GM20431 (cell line): Measurements from ENCODE around the gene STEAP4.

Source experiments
- in situ Hi-C: fragments of 300-500 bp; cut with MseI, MboI; formaldehyde crosslinking; loops from one replicate; pipeline ENCODE4 v1.15.0; 2020; ENCODE audit warnings: low sequenced_read_pairs; ENCODE audit not compliant: unreplicated experiment

STEAP4 gene

DNA sequence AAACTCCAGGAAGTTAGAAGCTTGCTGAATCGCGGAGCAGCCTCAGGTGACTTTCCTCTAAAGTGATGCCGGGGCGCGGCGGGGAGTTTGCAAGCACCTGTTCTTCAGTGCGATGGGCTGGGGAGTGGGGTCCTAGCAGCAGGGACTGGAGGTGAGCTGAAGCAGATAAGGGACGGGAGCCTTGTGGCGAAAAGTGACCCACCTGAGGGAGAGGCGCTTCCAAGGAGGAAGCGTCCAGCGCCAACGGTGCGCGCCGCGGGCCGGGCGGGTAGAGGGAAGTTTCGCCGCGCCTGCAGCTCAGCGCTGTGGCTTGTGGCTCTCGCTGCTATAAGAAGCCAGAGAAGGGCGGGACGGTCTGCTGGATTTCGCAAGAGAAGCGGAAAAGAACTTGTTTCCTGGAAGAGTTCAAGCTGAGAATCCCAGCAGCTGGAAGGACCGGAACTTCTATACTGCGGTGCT is at the start of gene STEAP4:
TSS of gene STEAP4 (minus strand) at position 305 of the 459 bp plus-strand sequence. CDS start 22,625 bp downstream, outside the sequence.
- in situ Hi-C loops, result no loop called here

DNA sequence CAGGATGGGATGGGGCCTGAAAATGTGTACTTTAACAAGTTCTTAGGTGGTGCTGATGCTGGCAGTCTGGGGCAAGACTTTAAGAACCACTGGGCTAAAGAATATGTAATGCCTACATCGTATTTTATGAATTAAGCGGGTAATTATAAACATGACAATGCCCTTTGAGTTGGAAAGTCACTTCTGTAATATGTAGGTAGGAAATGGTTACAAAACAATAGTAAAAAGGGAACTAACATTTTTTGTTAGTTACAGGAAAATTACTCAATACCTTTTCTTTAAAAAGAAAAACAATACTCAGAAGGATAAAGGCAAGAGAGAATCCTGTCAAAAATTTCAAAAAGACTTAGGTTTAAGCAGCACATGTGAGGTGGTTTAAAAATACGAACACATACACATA is 48.3 kb upstream of the STEAP4 start:
- in situ Hi-C loops, result no loop called here

DNA sequence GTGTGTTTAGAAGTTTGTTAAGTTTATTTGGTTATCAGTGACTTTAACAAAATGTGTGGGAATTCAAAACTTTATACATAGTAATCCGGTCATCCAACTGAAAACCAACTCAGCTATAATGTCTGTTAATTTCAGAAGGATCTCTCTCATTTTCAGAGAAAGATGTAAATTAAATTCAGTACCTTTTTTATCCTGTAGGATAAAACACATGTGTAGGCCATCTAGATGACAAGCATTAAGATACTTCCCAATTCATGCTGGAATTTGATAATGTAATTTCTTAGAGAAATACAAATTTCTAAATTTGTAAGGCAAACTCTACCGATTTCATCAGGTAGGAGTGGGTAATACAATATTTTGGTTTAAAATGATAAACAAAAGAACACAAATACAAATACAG is 43.4 kb upstream of the STEAP4 start:
- in situ Hi-C loops, result no loop called here

DNA sequence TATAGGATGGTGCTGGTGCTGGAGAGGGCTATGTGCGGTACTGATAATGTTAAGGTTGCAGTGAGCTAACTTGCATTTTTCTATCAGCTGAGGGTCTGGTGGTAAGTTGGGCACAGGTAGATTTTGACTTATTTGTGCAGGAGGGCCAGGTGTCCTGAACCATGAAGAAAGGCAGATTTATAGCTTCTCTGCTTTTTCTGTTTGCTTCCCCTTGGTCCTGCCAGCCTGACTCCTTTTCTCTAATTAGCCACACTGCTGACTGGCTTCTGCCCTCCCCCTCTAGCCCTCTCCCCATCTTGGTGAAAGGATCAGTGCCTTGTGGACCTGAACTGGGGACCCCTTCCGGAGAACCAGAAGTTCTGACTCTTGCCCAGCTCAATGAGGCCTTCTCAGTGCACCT is 40.8 kb upstream of the STEAP4 start:
- in situ Hi-C loops, result no loop called here

DNA sequence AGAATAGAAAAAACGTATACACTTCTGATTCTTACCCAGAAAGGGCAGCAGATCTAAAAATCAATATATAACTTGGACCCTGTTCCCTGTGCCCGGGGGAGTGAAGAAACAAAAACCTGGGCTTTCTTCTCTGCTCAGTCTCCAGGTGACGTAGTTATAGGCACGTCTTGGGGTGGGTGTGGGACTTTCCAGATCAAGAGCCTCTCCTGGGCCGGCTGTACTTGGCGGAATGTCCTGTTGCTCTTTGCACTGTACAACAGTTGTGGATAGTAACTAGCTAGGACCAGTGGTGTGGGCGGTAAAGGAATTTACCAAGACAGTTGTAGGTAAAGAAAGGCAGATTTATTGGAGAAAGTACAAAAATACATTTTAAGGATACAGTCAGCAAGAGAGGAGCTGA is 40.4 kb upstream of the STEAP4 start:
- in situ Hi-C loops, result no loop called here

DNA sequence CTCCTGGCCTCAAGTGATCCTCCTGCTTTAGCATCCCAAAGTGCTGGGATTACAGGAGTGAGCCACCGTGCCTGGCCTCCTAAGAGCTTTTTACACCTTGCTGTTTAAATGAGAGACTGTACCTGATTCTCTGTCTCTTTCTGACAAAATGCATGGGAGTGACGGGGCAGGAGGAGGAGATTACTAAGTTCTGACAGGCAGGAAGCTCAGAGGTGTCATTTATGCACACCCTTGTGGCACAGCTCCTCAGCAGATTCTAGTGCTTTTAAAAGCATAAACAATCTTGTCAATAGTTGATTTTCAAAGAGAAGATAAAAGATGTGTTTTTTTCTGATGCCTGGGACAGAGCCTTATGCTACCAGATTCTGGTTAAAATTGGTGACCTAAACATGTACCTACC is 39.7 kb upstream of the STEAP4 start:
- in situ Hi-C loops, result no loop called here

DNA sequence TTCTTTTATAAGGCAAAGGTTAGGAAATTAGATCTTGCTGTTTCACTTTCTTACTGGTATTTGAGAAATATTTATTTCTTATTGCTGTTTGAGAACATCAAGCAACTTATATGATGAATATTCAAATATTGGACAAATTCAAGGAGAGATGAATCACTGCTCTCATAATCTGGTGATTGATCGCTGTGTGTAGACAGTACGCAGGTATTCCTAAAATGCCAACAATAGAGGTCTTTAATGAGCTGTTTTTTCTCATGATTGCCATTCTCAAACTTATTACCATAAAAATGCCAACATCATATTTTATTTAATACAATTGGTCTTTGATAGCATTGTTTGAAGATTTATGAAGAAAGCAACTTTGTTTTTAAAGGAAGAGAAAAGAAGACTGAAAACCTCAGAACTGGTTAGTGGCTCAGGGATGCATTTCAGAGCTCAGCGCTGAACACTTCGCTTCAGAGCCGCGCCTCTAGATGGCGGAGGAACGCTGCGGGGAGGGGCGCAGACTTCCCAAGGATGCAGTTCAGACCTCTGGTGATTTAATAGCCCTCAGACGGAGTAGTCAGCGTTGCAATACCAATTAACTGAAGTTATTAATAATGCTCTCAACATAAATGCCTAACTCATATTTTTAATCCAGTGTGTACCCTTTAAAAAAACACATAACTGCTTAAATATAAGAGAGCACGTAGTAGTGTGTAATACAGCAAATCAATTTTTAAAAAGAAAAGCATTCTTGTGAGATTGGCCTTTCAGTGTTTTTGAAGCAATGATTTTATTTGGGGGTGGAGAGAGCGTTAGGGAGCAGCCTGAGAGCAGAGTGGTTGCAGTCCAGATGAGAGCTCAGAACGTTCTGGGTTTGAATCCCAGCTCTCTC is 38.5 kb upstream of the STEAP4 start:
- in situ Hi-C loops, result no loop called here

DNA sequence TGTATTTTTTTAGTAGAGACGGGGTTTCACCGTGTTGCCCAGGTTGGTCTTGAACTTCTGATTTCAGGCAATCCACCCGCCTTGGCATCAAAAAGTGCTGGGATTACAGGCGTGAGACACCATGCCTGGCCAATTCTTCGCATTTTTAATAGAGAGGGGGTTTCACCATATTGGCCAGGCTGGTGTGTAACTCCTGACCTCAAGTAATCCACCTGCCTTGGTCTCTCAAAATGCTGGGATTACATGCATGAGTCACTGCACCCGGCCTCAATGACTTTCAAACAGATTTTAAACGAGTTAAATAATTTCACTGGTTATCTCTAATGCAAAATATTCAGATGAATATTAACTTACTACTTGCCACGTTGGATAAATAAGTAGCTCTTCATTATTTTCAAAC is 37.6 kb upstream of the STEAP4 start:
- in situ Hi-C loops, result no loop called here

DNA sequence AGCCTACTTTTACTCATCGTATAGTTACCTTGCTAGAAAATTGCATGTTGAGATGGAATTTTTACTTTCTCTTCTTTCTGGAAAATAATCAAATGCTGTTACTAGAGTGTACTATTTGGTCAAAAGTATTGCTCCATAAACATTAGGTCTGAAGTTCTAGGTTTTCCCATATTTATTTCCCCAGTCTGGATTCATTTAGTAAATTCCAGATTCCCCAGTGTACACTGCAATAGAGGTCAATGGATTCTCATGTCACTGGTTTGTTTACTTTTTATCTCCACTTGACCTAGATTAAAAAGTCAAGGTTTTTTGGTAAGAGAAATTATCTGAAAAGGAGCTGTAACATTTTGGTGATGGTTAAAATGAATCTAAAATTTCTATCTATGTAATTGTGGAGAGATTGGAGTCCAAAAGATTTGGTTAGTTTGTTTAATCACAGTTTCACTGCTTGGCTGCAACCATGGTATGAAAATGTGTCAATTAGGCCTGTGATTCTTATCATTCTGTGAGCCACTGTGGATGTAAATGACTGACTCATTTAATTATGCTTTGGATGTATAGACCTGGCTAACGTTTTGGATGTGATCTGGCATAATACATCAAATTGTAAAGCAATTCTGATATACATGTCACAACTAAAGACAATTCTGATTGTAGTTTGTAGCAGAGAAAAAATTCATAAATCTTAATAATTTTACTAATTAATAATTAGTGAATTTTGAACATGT is 32.7 kb upstream of the STEAP4 start:
- in situ Hi-C loops, result no loop called here

DNA sequence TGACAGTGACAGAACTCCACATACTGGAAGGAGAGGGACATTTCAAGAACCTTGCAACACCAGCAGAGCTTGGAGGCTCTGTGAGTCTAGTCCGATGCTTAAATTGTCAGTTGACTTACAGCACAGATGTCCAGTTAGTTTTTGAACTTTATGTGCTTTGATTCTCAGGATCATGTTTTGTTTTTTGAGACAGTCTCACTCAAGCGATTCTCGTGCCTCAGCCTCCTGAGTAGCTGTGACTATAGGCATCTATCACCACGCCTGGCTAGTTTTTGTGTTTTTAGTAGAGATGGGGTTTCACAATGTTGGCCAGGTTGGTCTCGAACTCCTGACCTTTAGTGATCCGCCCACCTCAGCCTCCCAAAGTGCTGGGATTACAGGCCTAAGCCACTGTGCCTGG is 31.8 kb upstream of the STEAP4 start:
- in situ Hi-C loops, result no loop called here

DNA sequence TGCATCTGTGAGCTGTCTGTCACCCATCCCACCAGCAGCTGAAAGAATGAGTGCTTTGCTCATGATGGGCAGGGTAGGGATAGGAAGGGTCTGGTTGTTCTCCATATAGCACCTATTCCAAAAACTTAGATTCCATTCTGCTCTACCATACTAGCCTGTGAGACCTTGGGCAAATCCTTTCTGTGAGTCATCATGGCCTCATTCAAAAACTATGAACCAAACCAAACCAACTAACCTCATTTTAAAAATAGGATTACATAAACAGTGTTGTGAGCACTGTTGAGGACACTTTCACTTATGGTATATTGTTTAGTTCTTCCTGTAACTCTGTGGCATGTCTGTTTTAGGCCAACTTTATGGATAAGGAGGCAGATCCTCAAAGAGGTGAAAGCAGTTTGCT is 30.9 kb upstream of the STEAP4 start:
- in situ Hi-C loops, result no loop called here

DNA sequence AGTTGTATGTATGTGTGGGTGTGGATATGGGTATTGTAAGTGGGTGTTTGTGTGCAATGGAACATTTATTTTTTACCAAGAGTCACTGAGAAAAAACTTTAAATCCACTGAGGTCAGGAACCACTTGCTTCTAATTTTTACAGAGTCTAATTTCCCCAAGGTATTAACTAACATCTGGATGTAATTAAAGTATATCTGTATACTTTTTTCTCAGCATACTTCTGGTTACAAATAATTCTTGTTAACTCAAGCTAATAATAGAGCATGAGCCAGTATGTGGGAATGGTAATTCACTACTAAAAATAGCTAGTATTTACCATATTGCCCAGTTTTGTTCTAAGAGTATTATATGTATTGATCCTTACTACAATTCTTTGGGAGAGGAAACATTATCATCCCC is 24.6 kb upstream of the STEAP4 start:
- in situ Hi-C loops, result no loop called here

DNA sequence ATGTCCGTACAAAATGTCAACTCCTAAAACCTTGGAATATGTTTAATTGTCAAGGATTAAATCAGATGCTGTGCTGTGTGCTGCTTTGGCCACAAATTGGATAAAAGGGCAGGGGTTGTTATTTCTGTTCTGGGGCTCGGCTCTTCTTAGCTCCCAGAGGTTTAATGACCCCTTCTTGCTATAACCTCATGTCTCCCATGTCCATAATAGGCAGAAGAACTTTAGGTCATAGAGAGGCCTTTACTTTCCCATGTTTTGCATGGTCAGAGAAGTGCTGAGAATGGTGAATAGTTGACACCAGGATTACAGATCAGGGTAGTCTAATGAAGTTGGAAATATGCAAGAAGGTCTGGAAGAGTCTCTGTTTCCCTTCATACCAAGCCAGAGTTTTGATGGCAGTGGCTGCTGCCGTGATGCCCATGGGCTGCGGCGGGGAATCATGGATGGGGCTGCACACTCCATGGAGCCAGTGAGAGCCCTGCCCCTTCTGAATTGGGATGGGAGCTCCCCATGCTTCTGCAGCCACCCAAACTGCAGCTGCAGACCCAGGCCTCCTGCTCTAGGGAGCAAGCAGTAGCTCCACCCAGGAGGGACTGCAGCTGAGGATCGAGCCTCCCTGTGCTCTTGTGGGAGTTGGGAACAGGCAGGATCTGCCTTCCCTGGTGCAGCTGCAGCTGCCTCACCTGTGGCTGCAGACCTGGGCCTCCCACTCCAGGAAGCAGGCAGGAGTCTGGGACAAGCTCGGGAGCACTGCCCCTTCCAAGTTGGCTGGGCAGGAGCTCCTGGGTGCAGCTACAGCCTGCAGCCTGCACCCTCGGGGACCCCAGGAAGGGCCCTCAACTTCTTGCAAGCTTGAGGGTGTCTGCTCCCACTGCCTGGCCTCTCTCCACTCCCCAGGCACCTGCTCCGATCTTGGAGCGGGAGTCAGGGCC is 23.1 kb upstream of the STEAP4 start:
- in situ Hi-C loops, result no loop called here

DNA sequence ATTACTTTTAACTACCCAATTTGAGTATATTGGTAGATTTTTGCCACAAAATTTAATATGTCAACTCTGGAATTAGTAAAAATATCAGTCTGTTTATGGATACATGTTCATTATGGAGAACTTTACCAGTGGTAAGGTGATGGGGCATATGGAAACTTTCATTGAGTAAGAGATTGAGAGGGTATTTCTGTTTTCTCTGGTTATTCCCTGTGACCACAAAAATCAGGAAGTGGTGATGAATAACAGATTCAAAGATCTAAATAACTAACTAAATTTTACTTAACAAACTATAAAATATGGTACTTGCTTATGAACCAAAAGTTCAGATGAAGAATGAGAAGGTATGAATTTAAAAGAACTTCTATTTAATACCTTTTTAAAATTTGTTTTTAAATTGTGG is 22.1 kb upstream of the STEAP4 start:
- in situ Hi-C loops, result no loop called here

DNA sequence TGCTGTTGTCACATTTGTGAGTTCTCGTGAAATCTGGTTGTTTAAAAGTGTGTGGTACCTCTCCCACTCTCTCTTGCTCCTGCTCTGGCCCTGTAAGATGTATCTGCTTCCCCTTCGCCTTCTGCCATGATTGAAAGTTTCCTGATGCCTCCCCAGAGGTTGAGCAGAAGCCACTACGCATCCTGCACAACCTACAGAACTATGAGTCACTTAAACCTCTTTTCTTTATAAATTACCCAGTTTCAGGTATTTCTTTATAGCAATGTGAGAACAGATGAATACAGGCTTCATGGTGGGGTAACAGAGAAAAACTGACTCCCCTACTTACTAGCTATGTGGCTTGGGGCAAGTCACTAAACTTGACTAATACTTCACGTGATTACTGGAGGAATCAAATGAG is 18.0 kb upstream of the STEAP4 start:
- in situ Hi-C loops, result no loop called here

DNA sequence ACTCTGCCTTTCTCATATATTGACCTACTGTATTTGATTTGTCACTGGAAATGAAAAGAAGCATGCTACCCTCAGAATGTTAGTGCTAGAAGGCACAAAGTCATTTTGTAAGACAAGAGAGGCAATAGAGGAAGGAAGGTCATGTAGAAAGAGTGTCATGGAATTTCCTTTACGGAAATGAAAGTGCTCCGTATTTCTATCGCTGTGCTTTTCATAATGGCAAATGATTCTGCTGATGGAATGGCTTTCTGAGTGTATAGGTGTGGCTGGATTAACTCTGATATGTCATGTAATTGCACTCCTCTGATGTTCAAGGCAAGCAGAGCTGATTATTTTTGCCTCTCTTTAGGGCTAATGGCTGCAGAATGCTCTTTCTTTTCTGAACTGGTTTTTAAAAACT is 15.5 kb upstream of the STEAP4 start:
- in situ Hi-C loops, result no loop called here

DNA sequence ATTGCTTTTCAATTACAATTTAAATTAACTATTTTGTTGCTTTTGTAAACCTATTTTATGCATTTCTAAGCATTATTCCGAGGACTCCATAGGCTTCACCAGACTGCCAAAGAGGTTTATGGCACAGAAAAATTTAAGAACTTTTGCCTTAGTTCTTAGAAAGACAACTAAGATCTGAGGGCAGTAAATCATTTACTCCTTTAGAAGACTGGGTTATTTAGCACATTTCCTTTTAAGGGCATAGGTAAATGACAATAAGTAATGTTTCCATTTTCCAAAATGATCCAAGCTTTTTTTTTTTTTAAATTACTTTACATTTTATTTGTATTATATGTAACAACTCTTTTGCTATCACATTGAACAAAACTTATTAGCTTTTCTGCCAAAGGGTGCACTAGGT is 15.0 kb upstream of the STEAP4 start:
- in situ Hi-C loops, result no loop called here

DNA sequence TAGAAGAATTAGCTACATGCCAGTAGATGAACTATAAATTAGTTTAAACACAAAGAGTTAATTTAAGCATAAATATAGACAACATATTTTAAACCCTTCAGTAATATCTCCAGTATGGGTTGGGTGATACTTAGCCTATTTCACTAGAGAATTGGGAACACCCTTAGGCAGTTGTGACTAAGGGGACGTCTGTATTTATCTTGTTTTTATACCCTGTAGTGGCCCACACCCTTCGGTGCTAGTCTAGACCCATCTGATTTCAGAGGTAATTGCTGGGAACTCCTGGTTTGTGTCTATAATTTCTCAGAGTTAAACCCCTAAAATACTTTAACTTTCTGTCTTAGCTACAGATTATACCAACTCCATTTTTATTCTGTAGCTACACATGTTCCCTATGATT is 11.5 kb upstream of the STEAP4 start:
- in situ Hi-C loops, result no loop called here

DNA sequence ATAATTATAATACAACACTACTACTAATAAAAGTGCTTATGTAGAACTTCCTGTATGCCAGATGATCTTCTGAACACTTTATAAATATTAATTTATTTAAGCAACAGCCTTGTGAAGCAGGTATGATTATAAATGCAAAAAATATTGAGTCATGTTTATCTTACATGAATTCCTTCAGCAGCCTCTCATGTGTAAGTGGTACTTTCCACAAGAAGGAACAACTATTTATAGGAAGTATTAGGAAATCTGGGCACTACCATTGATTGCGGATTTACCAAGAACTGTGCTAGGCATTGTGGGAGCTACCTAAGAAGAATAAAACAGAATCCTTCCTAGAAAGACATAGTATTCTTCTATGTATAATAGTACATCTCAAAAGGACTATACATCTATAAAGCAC is 10.7 kb upstream of the STEAP4 start:
- in situ Hi-C loops, result no loop called here

DNA sequence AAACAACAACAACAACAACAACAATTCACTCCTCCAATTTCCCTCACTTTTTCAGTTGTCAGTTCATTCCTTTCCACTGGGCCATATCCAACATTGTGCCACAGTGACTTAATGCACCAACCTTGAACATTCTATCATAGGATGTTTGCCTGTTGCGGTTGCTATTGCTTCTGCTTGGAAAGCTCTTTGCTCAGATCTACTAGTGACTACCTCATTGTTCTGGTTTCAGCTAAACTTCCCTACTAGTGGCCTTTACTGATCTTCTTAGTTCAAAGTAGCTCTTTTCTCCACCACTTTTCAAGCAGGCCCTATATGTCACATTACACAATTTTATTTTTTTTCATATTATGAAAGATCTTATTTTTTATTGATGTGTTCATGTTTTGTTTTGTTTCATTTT is 9.8 kb upstream of the STEAP4 start:
- in situ Hi-C loops, result no loop called here
